NCI-H345 treated with DMSO at 0.1 percent for 48 hours (cell line): Measurements from ENCODE around the gene MTHFSD.
"Not testable (repeated sequence)": the region's sequence is repeated elsewhere in the genome, so short reads cannot be mapped to it uniquely, and the experiment has no call there.

Source experiments
- DNase-seq: peaks from one replicate; lab custom pipeline; 2025; ENCODE audit not compliant: unreplicated experiment; lab: John Stamatoyannopoulos, UW

Gene MTHFSD

GRCh38 chr16:86554917-86555703, at the start of gene MTHFSD:
Gene MTHFSD (minus strand): TSS chr16:86555235. CDS start chr16:86555184, 51 bp downstream.
- peak; percentile 40 for DNase-seq

DNA sequence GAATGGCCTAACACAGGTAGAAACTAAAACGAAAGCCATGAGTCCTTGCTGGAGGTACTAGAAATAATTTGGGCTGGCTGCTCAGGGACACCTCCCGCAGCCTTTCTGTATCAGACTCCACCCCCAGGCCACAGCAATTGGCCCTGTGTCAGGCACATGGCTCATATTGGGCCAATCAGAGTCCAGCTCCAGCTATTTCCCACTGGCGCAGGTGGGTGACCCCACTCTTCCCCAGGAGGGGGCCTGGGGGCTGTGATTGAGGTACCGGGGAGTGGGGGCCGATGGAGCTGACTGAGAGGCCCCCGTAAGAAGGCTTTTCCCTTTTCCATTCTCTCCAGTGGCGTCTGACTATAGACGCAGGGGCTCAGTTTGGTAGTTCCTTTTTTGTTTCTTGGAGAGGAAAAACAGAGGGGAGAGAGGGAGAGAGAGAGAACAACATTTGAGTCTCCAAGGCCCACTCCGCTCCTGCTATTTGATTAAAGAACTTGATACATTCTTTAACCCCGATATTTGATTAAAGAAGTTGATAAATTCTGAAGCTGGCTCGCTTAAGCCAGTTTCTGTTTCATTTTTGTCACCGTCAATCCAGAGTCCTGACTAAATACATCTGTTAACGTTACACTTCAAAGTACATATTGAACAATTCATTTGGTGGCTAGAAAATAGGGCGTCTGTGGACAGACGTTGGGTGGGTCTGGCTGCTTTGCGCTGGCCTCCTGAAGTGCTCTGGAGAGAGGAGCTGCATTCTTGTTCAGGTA, 49.6 kb upstream of the MTHFSD start:
- no peak for DNase-seq

DNA sequence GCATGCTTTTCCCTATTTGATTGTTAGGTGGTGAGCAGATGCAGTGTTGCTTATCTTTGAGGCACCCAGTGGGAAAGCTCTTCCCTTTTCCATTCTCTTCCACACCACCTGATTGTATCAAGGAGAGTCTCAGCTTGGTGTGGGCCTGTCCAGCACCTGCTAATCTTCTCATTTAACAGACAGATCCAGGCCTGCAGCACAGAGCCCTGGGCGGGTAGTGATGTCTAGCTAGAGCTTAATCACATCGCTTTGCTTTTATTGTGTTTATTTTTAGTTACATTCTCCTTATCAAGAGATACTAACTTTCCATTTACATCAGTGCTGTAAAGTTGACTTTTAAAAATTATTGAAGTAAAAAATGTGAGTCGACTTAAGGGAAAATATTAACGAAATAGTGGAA, 47.5 kb upstream of the MTHFSD start:
- DNase-seq = no peak

- DNase-seq = no peak
Observed at GRCh38 chr16:86601356-86601755, 46.3 kb upstream of the MTHFSD start.

GRCh38 chr16:86598607-86599565, 43.9 kb upstream of the MTHFSD start:
- DNase-seq = no peak

- DNase-seq = no peak
Observed at GRCh38 chr16:86597880-86598606, 43.0 kb upstream of the MTHFSD start.

GRCh38 chr16:86597126-86597879, 42.3 kb upstream of the MTHFSD start:
- DNase-seq = no peak

- no peak for DNase-seq
Observed at GRCh38 chr16:86595983-86596605, 41.1 kb upstream of the MTHFSD start.

DNA sequence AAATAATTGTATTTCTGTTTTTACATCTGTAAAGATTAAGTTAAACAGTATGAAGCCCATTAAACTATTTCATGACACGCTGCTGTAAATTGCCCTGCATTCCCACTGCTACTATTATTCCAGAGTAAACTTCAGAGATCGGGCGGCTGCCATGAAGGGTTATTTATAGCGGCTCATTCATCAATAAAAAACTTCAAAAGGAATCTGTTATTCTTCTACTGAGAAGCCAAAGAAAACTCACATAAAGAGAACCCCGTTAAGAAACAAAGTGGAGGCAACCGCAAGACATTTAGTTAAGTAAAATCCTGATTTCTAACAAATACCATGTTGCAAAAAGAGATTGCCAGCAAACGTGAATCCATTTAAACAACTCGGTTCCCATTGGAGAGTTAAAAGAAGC, 39.7 kb upstream of the MTHFSD start:
- DNase-seq = no peak

DNA sequence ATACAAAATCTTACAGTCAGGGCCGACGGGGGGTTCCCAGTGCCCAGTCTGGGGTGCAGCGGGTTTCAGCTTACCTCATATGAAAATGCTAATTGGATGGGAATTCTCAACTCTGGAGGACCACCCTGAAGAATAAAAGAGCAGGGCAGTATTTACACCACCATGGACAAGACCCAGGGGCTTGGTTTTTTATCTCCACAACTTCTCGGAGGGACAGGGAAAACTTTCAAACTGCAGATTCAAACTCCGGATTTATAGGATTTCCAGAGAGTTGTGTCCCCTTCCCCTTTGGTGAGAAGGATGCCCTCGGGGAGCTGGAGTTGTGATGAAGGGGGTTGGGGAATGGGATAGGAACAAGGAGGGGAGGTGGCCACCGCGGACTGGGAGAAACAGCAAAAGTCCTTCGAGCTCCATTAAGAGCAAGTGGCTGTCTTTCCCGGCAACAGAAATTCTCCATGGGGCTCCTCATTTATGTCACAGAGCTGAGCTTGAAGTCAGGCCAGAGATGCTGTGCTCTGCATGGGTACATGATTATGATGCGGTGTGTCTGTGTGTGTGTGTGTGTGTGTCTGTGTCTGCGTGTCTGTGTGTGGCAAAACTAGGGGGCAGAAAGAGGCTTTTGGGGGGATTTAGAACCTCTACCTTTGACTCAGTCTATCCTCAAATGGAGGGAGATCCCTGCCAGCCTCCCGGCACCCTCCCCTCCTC, 39.0 kb upstream of the MTHFSD start:
- no peak for DNase-seq

DNA sequence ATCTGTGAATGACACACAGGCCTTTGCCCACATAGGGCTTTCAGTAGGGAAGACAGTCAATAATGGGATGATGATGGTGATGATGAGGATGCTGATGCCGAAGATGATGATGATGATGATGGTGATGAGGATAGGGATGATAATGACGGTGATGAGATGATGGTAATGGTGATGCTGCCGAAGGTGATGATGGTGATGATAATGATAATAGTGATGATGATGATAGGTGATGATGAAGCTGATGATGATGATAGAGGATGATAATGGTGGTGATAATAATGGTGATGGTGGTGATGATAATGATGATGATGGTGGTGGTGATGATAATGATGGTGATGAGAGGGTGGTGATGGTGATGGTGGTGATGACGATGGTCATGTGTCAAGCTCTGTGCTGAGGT, 36.2 kb upstream of the MTHFSD start:
- no peak for DNase-seq

DNA sequence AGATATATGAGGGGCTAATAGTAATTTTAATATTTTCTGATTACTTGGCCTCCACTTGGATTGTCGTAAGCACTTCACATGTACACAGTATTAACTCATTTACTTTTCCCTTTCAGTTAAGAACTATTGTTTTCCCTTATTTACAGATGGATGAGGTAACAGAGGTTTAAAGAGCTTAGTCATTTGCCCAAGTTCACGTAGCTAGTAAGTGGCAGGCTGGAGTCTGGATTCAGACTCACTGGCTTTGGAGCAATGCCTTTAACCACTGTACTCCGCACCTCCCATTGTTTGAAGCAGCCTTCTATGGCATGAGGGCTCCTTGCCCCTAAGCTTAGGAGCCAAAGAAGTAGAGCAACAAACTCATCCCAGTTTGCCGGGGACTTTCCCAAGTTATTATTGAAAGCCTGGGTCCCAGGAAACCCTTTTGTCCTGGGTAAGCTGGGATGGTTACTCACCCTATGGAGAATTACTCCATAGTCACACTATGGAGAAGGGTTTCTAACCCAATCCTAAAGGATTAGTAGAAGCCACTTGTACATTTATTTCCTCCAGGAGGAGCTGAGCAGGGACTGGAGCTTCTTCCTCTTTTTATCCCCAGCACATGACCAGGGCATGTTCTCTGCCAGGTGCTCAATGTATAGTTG, 35.6 kb upstream of the MTHFSD start:
- no peak for DNase-seq

- DNase-seq = not testable (repeated sequence)
Observed at GRCh38 chr16:86587955-86588354, 32.9 kb upstream of the MTHFSD start.

GRCh38 chr16:86587487-86587886, 32.5 kb upstream of the MTHFSD start:
- DNase-seq = no peak

DNA sequence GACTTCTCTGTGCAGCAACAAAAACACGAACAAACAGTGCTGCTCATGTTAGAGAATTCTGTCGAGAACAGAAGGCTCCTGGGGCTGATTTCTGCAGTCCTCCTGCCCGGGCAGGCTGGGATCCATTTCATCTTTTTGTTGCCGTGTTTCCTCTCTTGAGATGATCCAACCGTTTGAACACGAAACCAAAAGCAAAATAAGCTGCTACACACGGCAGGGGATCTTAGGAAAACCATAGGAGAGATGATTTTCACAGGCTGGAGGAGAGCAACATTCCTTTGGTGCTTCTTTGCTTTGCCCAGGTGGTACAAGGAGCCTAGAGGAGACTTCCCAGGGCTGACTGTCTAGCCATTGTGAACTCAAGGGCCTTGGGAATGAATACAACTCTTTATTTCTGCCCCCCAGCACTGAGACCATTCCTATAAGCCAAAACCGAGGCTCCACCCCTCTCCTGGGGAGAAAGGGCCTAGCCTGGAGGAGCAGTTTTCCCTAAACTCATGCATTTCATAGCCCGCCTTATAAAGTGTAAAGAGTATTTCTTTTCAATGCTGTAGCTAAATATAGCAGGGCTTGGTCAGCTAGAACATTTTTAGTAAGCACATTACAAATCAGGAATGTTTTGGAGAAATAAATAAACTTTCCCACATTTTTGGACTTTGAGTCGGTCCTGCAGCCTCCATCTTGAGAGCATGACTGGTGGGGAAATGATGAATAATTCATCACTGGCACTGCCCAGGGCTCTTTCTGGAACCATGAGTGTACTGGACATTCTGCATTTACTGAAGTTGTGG, 31.0 kb upstream of the MTHFSD start:
- DNase-seq = no peak

- no peak for DNase-seq
Observed at GRCh38 chr16:86584726-86585721, 30.0 kb upstream of the MTHFSD start.
